Aorta (tissue), 5 donors: ENCODE data around the gene LRRC25. TPM values are rescaled to one million over a fixed set of nuclear protein-coding genes. Genes with fewer than 3 reads are reported as not detected.
"Not testable (repeated sequence)": the region's sequence is repeated elsewhere in the genome, so short reads cannot be mapped to it uniquely, and the experiment has no call there.

Experiments used
- ATAC-seq: fragments of 200-7000 bp; cut with Tn5 transposase; one replicate; pipeline ENCODE4 v1.9.1; 2022; ENCODE audit warnings: moderate library complexity; ENCODE audit not compliant: low FRiP score
- DNase-seq, 2 donors: peaks; one replicate each; pipeline ENCODE4 v3.0.0-alpha.2; 2020
- H3K27ac ChIP-seq, 2 donors: one replicate each; pipeline ENCODE4 v1.5.1; 2013; ENCODE audit warnings: low read length in 2 of 2, mild to moderate bottlenecking in 2 of 2, moderate library complexity in 2 of 2, control low read depth in 1 of 2, inconsistent platforms in 1 of 2, low read depth in 1 of 2
- H3K27me3 ChIP-seq, 2 donors: one replicate each; pipeline ENCODE4 v1.6.1; 2013; ENCODE audit warnings: control low read depth in 1 of 2, low read length in 1 of 2, mild to moderate bottlenecking in 1 of 2, moderate library complexity in 1 of 2; ENCODE audit not compliant: insufficient read depth in 2 of 2, control insufficient read depth in 1 of 2
- H3K36me3 ChIP-seq, 2 donors: one replicate each; pipeline ENCODE4 v1.6.1; 2013; ENCODE audit warnings: control low read depth in 1 of 2, low read length in 1 of 2, mild to moderate bottlenecking in 1 of 2; ENCODE audit not compliant: insufficient read depth in 2 of 2, control insufficient read depth in 1 of 2
- H3K4me1 ChIP-seq, 2 donors: one replicate each; pipeline ENCODE4 v1.6.1; 2013; ENCODE audit warnings: low read length in 2 of 2, control low read depth in 1 of 2, mild to moderate bottlenecking in 1 of 2, moderate library complexity in 1 of 2; ENCODE audit not compliant: insufficient read depth in 2 of 2, control insufficient read depth in 1 of 2
- H3K4me3 ChIP-seq, 2 donors: one replicate each; pipeline ENCODE4 v1.5.1; 2013; ENCODE audit warnings: low read length in 2 of 2, control low read depth in 1 of 2, mild to moderate bottlenecking in 1 of 2
- H3K9me3 ChIP-seq: one replicate; pipeline ENCODE4 v1.6.1; 2013; ENCODE audit warnings: mild to moderate bottlenecking, low read length; ENCODE audit not compliant: control insufficient read depth
- WGBS, 2 donors: extraction: QIAGEN DNeasy Blood & Tissue Kit; methylation state at CpG; one replicate each; pipeline ENCODE4 v1.1.7; 2013; 5-methylcytosine and 5-hydroxymethylcytosine counted together
- intact Hi-C, 2 donors: fragments of 100-400 bp; cut with DNase I; formaldehyde crosslinking; loops; one replicate each; pipeline versions ENCODE4 v1.14.2 to v1.15.0; 2022
- polyA plus RNA-seq, 2 donors: library from polyadenylated mRNA; stranded (reverse); fragments of 200-250 nt; gene quantifications; one replicate each; pipeline ENCODE4 v1.2.3, GENCODE V29; 2013
- total RNA-seq, 2 donors: library from RNA; stranded (reverse); fragmentation: NEBNext Ultra II Directional; extraction: Animal tissue kit (Norgen Biotek cat#: 25700); gene quantifications; one replicate each; pipeline ENCODE4 v1.2.1, GENCODE V29; 2021
- donor health status: healthy with polysubstance abuse.
- donor health status: Bipolar disorder and iron deficiency.
- donor health status: DM: no; HTN: no; CAD: no.
- donor health status: DM: no; HTN: no; CAD: no.
- donor health status: DM: yes; HTN: yes; CAD: no.

Gene LRRC25
- total and polyA plus RNA-seq, 4 donors = 2.2 to 15.6 (median 7.5) TPM

GRCh38 chr19:18364277-18364825 is 33.1 kb downstream of the LRRC25 start:
- H3K27ac ChIP-seq = peak overlapping the region in 1 of 2 donors; percentile 58
- intact Hi-C loops = not testable (repeated sequence)

GRCh38 chr19:18363787-18364186 is 33.6 kb downstream of the LRRC25 start:
- Histone ChIP-seq H3K4me3 (no peak overlapping the region), H3K27me3 (no peaks in the 10 kb centered on the region), H3K4me1 (no peaks in the 10 kb centered on the region), H3K36me3 (no peaks in the 10 kb centered on the region), H3K9me3 (no peaks in the 10 kb centered on the region), H3K27ac (peak overlapping the region in 1 of 2 donors; percentile 20)
- DNase-seq = no peak
- intact Hi-C loops = no loop called here
- ATAC-seq = no peak
- 83 to 91% methylated on average over 6 of the region's 6 CpGs for WGBS, 2 donors

More at GRCh38 chr19:18364277-18364825, 33.1 kb downstream of the LRRC25 start:
- not testable (repeated sequence) for H3K4me1 ChIP-seq, DNase-seq, H3K27me3 ChIP-seq, ATAC-seq, H3K36me3 ChIP-seq, H3K4me3 ChIP-seq, H3K9me3 ChIP-seq
- 37 to 38% methylated on average over 11 of the region's 11 CpGs for WGBS, 2 donors

DNA sequence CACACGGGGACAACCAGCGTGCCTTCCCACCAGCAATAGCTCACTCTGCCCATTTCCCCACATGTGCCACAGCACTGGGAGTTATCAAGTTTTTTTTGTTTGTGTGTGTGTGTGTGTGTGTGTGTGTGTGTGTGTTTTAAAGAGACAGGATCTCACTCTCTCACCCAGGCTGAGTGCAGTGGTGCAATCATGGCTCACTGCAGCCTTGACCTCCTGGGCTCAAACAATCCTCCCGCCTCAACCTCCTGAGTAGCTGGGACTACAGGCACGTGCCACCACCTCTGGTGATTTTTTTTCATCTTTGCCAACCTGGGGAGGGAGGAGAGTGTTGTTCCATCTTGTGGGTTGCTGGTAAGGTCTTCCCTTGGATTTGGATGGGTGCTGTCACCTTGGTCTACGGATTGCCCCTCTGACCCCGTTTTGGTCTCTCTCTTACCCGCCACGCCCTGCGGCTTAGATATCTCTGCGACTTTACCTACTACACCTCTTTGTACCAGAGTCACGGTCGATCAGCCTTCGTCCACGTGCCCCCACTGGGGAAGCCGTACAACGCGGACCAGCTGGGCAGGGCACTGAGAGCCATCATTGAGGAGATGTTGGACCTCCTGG is 34.4 kb downstream of the LRRC25 start:
- DNase-seq = no peak
- intact Hi-C loops = no loop called here
- H3K27me3 ChIP-seq = no peaks in the 10 kb centered on the region
- H3K9me3 ChIP-seq = no peaks in the 10 kb centered on the region
- no peaks in the 10 kb centered on the region for H3K36me3 ChIP-seq
- no peak overlapping the region for H3K4me3 ChIP-seq
- ATAC-seq = no peak
- no peak overlapping the region for H3K27ac ChIP-seq
- WGBS, 2 donors = 93 to 95% methylated on average over 17 of the region's 17 CpGs
- no peaks in the 10 kb centered on the region for H3K4me1 ChIP-seq

DNA sequence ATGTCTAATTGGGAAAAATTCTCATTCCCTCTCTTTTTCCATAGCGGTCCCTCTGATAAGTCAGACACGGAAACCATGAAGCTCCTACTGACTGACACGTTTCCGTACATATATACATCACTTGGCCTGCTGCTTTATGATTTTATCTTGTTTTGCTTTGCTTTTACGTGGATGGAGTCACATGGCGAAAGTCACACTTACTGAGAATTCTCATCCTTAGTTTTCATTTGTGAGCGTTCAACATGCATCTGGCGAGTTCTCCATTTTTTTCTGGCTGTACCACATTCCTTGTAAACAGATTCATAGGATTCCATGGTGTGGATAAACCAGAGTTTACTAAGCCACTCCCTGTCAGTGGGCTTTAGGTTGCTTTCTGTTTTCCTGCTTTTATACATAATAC is 35.8 kb downstream of the LRRC25 start:
- intact Hi-C loops = no loop called here
- Histone ChIP-seq H3K4me1 (no peaks in the 10 kb centered on the region), H3K4me3 (no peak overlapping the region), H3K27me3 (no peaks in the 10 kb centered on the region), H3K36me3 (no peaks in the 10 kb centered on the region), H3K9me3 (no peaks in the 10 kb centered on the region), H3K27ac (no peak overlapping the region)
- WGBS, 2 donors = 94 to 96% methylated on average over 8 of the region's 8 CpGs
- ATAC-seq = no peak
- no peak for DNase-seq

DNA sequence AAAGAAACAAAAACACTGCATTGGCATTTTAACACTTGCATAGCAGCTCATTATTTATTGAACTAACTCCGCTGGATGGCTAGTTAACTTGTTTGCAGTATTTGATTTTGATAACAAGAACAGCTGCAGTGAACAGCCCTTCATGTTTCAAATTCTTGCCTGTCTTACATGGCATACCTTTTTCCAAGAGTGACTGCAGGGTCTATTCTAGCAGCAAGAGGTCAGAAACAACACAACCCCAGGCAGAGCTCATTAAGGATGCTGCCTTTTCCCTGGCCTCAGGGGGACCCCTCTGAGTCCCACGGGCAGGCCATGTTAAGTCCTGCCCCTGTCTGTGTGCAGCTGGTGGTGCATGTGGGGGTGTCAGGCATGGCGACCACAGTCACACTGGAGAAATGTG is 40.4 kb downstream of the LRRC25 start:
- Histone ChIP-seq H3K4me1 (no peaks in the 10 kb centered on the region), H3K9me3 (no peaks in the 10 kb centered on the region), H3K36me3 (no peaks in the 10 kb centered on the region), H3K4me3 (no peak overlapping the region), H3K27ac (no peak overlapping the region), H3K27me3 (no peaks in the 10 kb centered on the region)
- 93 to 100% methylated on average over 3 of the region's 3 CpGs for WGBS, 2 donors
- intact Hi-C loops = no loop called here
- ATAC-seq (no peak), DNase-seq (no peak)

DNA sequence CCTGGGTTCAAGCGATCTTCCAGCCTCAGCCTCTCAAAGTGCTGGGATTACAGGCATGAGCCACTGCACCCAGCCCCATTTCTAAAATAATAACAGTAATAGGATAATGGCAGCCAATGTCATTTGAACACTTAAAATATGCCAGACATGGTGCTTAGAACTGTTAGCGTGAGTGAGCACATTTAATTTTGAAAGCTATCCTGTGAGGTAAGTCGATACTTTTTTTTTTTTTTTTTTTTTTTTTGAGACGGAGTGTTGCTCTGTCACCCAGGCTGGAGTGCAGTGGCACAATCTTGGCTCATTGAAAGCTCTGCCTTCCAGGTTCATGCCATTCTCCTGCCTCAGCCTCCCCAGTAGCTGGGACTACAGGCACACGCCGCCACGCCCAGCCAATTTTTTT is 42.7 kb downstream of the LRRC25 start:
- WGBS, 2 donors = 95 to 96% methylated on average over 6 to 7 of the region's 7 CpGs
- not testable (repeated sequence) for DNase-seq, H3K27ac ChIP-seq, H3K9me3 ChIP-seq, ATAC-seq, H3K4me3 ChIP-seq, H3K27me3 ChIP-seq, H3K4me1 ChIP-seq, H3K36me3 ChIP-seq
- intact Hi-C loops = loop anchor here in 1 of 2 donors (5.0 kb wide), 1 partner anchor 33 kb away; the partner anchor contains the start of gene GDF15

DNA sequence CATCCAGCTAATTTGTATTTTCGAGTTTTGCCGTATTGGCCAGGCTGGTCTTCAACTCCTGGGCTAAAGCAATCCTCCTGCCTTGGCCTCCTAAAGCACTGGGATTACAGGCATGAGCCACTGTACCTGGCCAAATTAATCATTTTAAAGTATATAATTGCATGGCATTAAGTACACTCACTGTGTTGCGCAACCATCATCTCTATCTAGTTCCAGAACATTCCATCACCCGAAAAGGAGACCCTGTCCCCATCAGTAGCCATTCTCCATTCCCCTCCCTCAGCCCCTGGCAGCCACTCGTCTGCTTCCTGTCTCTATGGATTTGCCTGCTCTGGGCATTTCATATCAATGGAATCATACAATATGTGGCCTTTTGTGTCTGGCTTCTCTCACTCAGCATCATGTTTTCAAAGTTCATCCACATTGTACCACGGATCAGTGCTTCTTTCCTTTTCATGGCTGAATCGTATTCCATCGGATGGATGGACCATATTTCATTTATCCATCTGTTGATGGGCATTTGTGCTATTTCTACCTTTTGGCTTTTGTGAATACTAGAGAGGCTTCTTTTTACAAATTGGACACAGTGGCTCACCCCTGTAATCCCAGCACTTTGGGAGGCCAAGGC is 43.9 kb downstream of the LRRC25 start:
- Histone ChIP-seq H3K27me3 (no peaks in the 10 kb centered on the region), H3K36me3 (no peaks in the 10 kb centered on the region), H3K4me1 (no peaks in the 10 kb centered on the region), H3K27ac (no peak overlapping the region), H3K4me3 (no peak overlapping the region), H3K9me3 (no peaks in the 10 kb centered on the region)
- WGBS, 2 donors = 93 to 95% methylated on average over 8 of the region's 8 CpGs
- ATAC-seq (no peak), DNase-seq (no peak)
- intact Hi-C loops = loop anchor here in 1 of 2 donors (5.0 kb wide), 1 partner anchor 34 kb away; the partner anchor contains the start of gene GDF15

DNA sequence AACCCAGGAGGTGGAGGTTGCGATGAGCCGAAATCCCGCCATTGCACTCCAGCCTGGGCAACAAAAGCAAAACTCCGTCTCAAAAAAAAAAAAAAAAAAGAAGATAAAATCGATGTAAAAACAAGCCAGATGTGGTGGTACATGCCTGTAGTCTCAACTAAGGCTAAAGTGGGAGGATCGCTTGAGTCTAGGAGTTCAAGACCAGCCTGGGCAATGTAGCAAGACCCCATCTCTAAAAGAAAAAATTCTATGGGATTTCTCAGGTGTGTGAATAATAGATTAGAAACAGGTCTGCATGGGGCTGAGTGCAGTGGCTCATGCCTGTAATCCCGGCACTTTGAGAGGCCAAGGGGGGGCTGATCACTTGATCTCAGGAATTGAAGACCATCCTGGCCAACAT is 45.9 kb downstream of the LRRC25 start:
- no peaks in the 10 kb centered on the region for H3K27me3 ChIP-seq
- H3K36me3 ChIP-seq = no peaks in the 10 kb centered on the region
- H3K27ac ChIP-seq = no peak overlapping the region
- H3K4me3 ChIP-seq = no peak overlapping the region
- no peaks in the 10 kb centered on the region for H3K4me1 ChIP-seq
- WGBS, 2 donors = 91 to 94% methylated on average over 7 of the region's 7 CpGs
- no peaks in the 10 kb centered on the region for H3K9me3 ChIP-seq
- ATAC-seq (no peak), DNase-seq (no peak)
- intact Hi-C loops = loop anchor here in 1 of 2 donors (5.0 kb wide), 1 partner anchor 36 kb away; the partner anchor contains the start of gene GDF15

DNA sequence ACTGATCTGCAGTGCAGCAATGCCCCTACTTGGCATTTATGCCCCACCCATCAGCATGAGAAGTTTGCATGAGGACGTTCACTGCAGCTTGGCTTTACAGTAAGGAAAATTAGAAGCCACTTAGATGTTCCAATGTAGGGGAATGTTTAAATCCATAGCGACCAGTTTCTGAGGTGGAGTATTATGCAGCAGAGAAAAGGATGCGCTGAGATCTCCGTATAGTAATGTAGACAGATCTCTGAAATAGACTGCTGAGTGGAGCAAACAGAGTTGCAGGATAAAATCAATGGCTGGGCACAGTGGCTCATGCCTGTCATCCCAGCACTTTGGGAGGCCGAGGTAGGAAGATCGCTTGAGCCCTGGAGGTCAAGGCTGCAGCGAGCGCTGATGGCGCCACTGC is 46.9 kb downstream of the LRRC25 start:
- no peaks in the 10 kb centered on the region for H3K9me3 ChIP-seq
- H3K27ac ChIP-seq = no peak overlapping the region
- WGBS, 2 donors = 87% methylated on average over 9 of the region's 9 CpGs
- H3K36me3 ChIP-seq = no peaks in the 10 kb centered on the region
- H3K4me3 ChIP-seq = no peak overlapping the region
- no peak for ATAC-seq
- H3K4me1 ChIP-seq = no peaks in the 10 kb centered on the region
- no peaks in the 10 kb centered on the region for H3K27me3 ChIP-seq
- intact Hi-C loops = loop anchor here in 1 of 2 donors (5.0 kb wide), 1 partner anchor 37 kb away; the partner anchor contains the start of gene GDF15
- no peak for DNase-seq
